8988T (cell line): ENCODE measurements around the gene ZNF804A.

Experiments
- DNase-seq: peaks from one replicate; pipeline ENCODE4 v3.0.0; 2011

ZNF804A gene

DNA sequence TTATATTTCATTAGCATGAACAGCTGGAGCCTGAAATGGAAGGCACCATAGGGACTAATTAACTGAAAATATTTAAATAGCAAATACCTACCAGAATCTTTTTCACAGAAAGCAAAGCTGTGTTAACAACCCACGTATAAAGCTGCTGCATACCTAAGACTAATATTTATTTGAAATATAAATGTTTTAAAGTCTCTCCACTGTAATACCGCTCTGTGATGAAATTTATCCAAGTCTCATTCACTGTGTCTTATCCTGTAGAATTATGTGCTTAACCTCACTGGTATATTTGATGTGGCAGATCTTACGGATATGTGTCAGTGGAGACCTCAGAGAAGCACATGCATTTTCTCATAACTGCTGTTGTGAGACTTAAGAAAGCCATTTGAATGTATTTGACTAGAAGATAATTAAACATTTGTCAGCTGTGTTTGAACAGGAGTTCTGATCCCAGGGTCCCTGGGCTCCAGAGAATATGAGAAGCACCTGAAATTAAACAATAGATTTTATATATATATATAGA is 373.3 kb downstream of the ZNF804A start:
- DNase-seq = no peak
